ENCODE results near the gene TMEM167B.

Gene TMEM167B

DNA sequence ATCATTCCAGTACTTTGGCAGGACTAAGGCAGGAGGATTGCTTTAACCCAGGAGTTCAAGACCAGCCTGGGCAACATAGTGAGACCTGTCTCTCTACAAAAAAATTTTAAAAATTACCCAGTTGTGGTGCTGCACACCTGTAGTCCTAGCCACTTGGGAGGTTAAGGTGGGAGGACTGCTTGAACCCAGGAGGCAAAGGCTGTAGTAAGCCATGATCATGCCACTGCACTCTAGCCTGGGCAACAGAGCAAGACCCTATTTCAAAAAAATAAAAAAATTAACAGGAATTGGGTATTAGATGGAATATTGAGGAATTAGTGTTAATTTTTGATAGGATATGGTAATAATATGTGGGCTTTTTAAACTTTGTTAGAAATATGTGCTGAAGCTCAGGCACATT lies 31.5 kb upstream of the TMEM167B start:
- TF ChIP-seq POLR2A (IDR thresholded peaks at IDR 0.05; ENCODE audit: low read depth, low read length) (no peak), TAF1 (IDR thresholded peaks at IDR 0.05; ENCODE audit: borderline replicate concordance, low read depth, low read length) (no peak), POLR2AphosphoS5 (IDR thresholded peaks at IDR 0.05; ENCODE audit: low read depth, low read length) (no peak)
- FAIRE-seq (no peak), DNase-seq (ENCODE audit: insufficient read length) (no peak)

DNA sequence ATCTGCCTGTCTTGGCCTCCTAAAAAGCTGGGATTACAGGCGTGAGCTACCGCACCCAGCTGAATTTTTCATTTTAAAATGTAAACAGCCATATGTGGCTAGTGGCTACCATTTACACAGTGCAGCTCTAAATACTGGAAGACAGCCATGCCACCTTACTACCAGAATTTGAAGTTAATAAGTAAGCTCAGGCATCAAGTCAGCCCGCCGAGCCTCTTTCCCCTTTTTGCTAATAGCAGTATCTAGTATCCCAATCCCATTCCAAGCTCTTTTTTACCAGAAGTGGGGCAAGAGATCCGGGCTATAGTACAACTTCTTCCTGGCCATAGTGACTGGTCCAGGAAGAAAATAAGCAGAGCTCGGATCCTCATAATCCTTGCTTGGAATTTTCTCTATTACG lies 29.9 kb upstream of the TMEM167B start:
- no peak for TF ChIP-seq POLR2AphosphoS5 (IDR thresholded peaks at IDR 0.05; ENCODE audit: low read depth, low read length)
- TF ChIP-seq POLR2A (IDR thresholded peaks at IDR 0.05; ENCODE audit: low read depth, low read length): no peak
- DNase-seq (ENCODE audit: insufficient read length) (no peak), FAIRE-seq (no peak)

DNA sequence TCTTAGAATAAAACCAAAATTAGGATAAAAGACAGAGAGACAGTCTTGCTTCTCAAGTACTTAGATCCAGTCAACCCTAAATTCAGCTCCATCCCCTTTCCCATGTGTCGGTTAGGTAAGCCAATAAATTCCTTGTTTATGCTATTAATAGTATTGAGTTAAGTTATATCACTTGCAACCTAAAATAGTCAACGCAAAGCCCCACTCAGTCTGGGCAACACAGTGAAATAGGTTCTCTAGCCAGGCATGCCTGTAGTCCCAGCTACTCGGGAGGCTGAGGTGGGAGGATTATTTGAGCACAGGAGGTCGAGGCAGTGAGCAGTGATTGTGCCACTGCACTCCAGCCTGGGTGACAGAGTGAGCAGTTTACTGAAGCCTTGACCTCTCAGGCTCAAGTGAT lies 29.4 kb upstream of the TMEM167B start:
- no peak for TF ChIP-seq POLR2AphosphoS5 (IDR thresholded peaks at IDR 0.05; ENCODE audit: low read depth, low read length)
- TF ChIP-seq POLR2A (IDR thresholded peaks at IDR 0.05; ENCODE audit: low read depth, low read length): no peak
- FAIRE-seq (no peak), DNase-seq (ENCODE audit: insufficient read length) (no peak)

DNA sequence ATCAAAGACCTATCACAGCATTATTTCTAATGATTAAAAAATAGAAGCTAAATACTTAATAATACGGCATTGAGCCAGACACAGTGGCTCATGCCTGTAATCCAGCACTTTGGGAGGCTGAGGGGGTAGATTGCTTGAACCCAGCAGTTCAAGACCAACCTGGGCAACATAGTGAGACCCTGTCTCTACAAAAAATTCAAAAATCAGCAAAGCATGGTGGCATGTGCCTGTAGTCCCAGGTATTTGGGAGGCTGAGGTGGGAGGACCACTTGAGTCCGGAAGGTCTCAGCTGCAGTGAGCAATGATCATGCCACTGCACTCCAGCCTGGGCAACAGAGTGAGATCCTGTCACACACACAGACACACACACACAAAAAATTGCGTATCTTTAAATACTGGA lies 25.4 kb upstream of the TMEM167B start:
- DNase-seq (ENCODE audit: insufficient read length): no peak
- no peak for TF ChIP-seq TAF1 (IDR thresholded peaks at IDR 0.05; ENCODE audit: borderline replicate concordance, low read depth, low read length)
- TF ChIP-seq POLR2A (IDR thresholded peaks at IDR 0.05; ENCODE audit: low read depth, low read length): no peak
- no peak for TF ChIP-seq POLR2AphosphoS5 (IDR thresholded peaks at IDR 0.05; ENCODE audit: low read depth, low read length)
- no peak for FAIRE-seq

GRCh38 chr1:109067883-109068282 lies 22.7 kb upstream of the TMEM167B start:
- DNase-seq (ENCODE audit: insufficient read length) (no peak), FAIRE-seq (no peak)
- no peak for TF ChIP-seq POLR2AphosphoS5 (IDR thresholded peaks at IDR 0.05; ENCODE audit: low read depth, low read length)
- no peak for TF ChIP-seq TAF1 (IDR thresholded peaks at IDR 0.05; ENCODE audit: borderline replicate concordance, low read depth, low read length)
- TF ChIP-seq POLR2A (IDR thresholded peaks at IDR 0.05; ENCODE audit: low read depth, low read length): no peak

DNA sequence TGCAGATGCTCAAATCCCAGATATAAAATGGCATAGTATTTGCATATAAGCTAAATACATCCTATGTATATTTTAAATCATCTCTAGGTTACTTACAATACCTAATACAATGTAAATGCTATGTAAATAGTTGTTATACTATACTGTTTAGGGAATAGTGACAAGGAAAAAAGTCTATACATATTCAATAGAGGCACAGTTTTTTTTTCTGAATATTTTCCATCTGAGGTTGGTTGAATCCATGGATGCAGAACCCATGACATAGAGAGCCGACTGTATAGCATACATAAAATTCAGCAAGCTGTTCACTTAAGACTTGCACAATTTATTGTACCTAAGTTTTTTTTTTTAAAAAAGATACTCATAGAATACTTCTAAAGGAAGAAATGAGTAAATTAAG lies 21.3 kb upstream of the TMEM167B start:
- DNase-seq (ENCODE audit: insufficient read length): no peak
- FAIRE-seq: no peak
- TF ChIP-seq POLR2A (IDR thresholded peaks at IDR 0.05; ENCODE audit: low read depth, low read length): no peak
- TF ChIP-seq POLR2AphosphoS5 (IDR thresholded peaks at IDR 0.05; ENCODE audit: low read depth, low read length): no peak
- TF ChIP-seq TAF1 (IDR thresholded peaks at IDR 0.05; ENCODE audit: borderline replicate concordance, low read depth, low read length): no peak

- peak; percentile 95 for FAIRE-seq
- TF ChIP-seq POLR2A (IDR thresholded peaks at IDR 0.05; ENCODE audit: low read depth, low read length) (peak; percentile 97), TAF1 (IDR thresholded peaks at IDR 0.05; ENCODE audit: borderline replicate concordance, low read depth, low read length) (peak; percentile 77), POLR2AphosphoS5 (IDR thresholded peaks at IDR 0.05; ENCODE audit: low read depth, low read length) (peak; percentile 97)
These were observed 14.8 kb upstream of the TMEM167B start, which contains the start of gene TAF13 for GRCh38 chr1:109075531-109076490. Gene TAF13 (minus strand): TSS chr1:109076003. CDS start chr1:109075947, 56 bp downstream.

DNA sequence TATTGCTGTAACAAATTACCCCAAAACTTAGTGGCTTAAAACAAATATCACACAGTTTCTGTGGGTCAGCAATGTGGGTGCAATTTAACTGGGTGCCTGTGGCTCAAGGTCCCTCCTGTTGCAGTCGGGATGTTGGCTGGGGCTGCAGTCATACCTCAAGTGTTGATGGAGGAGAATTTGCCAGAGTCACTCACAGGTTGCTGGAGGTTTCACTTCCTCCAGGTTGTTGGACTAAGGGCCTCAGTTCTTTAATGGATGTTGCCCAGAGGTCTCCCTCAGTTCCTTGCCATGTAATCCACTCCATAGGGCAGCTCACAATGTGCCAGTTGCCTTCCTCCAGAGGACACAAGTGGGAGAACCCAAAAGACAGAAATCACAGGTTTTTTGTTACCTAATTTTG lies 12.2 kb upstream of the TMEM167B start:
- TF ChIP-seq POLR2AphosphoS5 (IDR thresholded peaks at IDR 0.05; ENCODE audit: low read depth, low read length): no peak
- no peak for TF ChIP-seq TAF1 (IDR thresholded peaks at IDR 0.05; ENCODE audit: borderline replicate concordance, low read depth, low read length)
- no peak for TF ChIP-seq POLR2A (IDR thresholded peaks at IDR 0.05; ENCODE audit: low read depth, low read length)
- no peak for FAIRE-seq

More at GRCh38 chr1:109075531-109076490, 14.8 kb upstream of the TMEM167B start, which contains the start of gene TAF13:
- peak; percentile 92 for DNase-seq (ENCODE audit: insufficient read length)

DNA sequence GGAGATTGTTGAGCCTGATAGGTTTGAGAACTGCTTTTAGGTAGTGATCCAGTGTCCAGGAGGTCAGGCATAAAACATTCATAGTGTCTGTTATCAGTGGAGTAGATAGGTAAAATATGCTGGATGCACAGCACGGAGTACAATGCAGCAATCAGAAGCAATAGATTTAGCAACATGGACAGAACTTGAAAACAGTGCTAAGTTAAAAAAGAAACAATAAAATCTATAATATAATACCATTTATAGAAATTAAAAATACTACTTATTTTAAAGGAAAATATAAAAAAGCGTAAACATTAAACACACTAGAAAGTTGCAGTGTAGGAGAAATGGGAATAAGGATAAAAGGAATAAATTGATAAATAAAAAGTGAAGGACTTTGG lies 11.3 kb upstream of the TMEM167B start:
- FAIRE-seq (no peak), DNase-seq (ENCODE audit: insufficient read length) (no peak)
- TF ChIP-seq POLR2AphosphoS5 (IDR thresholded peaks at IDR 0.05; ENCODE audit: low read depth, low read length) (no peak), POLR2A (IDR thresholded peaks at IDR 0.05; ENCODE audit: low read depth, low read length) (no peak), TAF1 (IDR thresholded peaks at IDR 0.05; ENCODE audit: borderline replicate concordance, low read depth, low read length) (no peak)

More for the DNA sequence above, 12.2 kb upstream of the TMEM167B start:
- DNase-seq (ENCODE audit: insufficient read length): no peak

DNA sequence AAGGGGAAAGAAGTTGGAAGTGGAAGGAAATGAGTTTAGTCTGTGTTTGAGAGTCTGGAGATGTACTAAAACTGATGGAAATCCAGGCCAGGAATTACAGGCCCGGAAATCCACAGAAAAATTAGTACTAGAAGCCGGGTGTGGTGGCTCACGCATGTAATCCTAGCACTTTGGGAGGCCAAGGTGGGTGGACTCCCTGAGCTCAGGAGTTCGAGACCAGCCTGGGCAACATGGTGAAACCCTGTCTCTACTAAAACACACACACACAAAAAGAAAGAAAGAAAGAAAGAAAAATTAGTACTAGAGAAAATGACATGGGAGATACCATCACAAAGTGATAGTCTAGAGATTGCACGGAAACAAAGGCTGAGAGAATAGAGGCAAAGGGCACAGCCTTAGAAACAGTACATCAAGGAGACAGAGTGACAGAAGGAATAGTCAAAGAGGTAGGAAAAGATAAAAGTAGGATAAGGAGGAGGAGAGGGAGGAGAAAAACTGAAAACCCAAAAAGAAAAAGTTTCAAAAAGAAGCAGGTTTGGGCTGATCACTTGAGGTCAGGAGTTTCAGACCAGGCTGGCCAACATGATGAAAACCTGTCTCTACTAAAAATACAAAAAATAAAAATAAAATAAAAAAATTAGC lies 10.0 kb upstream of the TMEM167B start:
- no peak for DNase-seq (ENCODE audit: insufficient read length)
- TF ChIP-seq POLR2A (IDR thresholded peaks at IDR 0.05; ENCODE audit: low read depth, low read length) (no peak), TAF1 (IDR thresholded peaks at IDR 0.05; ENCODE audit: borderline replicate concordance, low read depth, low read length) (no peak), POLR2AphosphoS5 (IDR thresholded peaks at IDR 0.05; ENCODE audit: low read depth, low read length) (no peak)
- no peak for FAIRE-seq

DNA sequence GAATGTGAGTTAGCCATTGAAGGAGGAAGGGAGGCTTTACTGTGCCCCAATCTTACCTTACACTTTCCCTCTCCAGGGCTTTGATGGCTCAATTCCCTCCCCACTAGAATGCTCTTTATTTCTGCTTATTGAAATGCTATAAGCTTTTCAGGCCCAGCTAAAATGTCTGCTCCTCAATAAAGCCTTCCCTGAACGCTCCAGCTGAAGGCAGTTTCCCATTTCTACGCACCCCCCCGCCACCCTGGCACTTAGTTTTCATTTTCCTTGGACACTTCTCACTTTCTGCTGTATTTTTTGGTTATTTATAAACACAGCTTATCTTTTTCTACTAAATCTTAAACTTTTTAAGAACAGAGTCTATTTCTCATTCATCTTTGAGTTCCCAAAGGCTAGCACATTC lies 7.1 kb upstream of the TMEM167B start:
- TF ChIP-seq TAF1 (IDR thresholded peaks at IDR 0.05; ENCODE audit: borderline replicate concordance, low read depth, low read length): no peak
- TF ChIP-seq POLR2AphosphoS5 (IDR thresholded peaks at IDR 0.05; ENCODE audit: low read depth, low read length): no peak
- no peak for TF ChIP-seq POLR2A (IDR thresholded peaks at IDR 0.05; ENCODE audit: low read depth, low read length)
- FAIRE-seq (no peak), DNase-seq (ENCODE audit: insufficient read length) (no peak)

DNA sequence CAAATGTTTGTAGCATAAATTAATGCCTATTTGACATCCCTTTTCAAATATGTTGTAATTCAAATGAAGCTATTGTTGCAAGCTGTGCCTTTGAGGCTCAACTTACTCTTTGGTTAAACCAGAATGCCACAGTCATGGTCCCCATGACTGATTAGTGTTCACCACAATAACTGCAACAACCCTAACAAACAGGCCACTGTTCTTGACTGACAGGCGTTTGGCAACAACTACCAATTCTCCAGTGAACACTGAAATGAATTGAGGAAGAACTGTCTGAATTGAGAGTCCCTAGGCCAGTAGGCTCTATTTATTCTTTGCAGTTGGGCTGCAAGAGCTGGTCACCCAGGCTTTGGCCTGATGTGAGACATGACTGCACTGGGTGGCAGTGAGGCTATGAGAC lies 6.6 kb upstream of the TMEM167B start:
- TF ChIP-seq POLR2AphosphoS5 (IDR thresholded peaks at IDR 0.05; ENCODE audit: low read depth, low read length): no peak
- TF ChIP-seq POLR2A (IDR thresholded peaks at IDR 0.05; ENCODE audit: low read depth, low read length): no peak
- TF ChIP-seq TAF1 (IDR thresholded peaks at IDR 0.05; ENCODE audit: borderline replicate concordance, low read depth, low read length): no peak
- DNase-seq (ENCODE audit: insufficient read length) (no peak), FAIRE-seq (no peak)
